ENCODE data around the gene HIC1. TPM values are rescaled to one million over a fixed set of nuclear protein-coding genes. Genes with fewer than 3 reads are reported as not detected.
A peak's percentile ranks its signal among the peaks of the same experiment; 100 is the strongest.

The HIC1 gene
- total and polyA plus RNA-seq, 2 experiments from 2014 or later, result 0.88 to 3.7 TPM

- peaks cover 22% of the 10 kb centered on the region for H3K4me1 ChIP-seq (ENCODE audit: low read depth)
Measured at GRCh38 chr17:2063261-2064146, 8.6 kb downstream of the HIC1 start.

GRCh38 chr17:2064147-2064489, 9.2 kb downstream of the HIC1 start:
- Histone ChIP-seq H3K27me3 (peaks cover 29% of the 10 kb centered on the region), H3K36me3 (peaks cover 6% of the 10 kb centered on the region), H3K27ac (peak overlapping the region; percentile 30), H3K4me3 (no peak overlapping the region), H3K4me1 (ENCODE audit: low read depth) (peaks cover 22% of the 10 kb centered on the region), H3K9me3 (ENCODE audit: low read depth) (no peaks in the 10 kb centered on the region)
- TF ChIP-seq, protein P1, sequence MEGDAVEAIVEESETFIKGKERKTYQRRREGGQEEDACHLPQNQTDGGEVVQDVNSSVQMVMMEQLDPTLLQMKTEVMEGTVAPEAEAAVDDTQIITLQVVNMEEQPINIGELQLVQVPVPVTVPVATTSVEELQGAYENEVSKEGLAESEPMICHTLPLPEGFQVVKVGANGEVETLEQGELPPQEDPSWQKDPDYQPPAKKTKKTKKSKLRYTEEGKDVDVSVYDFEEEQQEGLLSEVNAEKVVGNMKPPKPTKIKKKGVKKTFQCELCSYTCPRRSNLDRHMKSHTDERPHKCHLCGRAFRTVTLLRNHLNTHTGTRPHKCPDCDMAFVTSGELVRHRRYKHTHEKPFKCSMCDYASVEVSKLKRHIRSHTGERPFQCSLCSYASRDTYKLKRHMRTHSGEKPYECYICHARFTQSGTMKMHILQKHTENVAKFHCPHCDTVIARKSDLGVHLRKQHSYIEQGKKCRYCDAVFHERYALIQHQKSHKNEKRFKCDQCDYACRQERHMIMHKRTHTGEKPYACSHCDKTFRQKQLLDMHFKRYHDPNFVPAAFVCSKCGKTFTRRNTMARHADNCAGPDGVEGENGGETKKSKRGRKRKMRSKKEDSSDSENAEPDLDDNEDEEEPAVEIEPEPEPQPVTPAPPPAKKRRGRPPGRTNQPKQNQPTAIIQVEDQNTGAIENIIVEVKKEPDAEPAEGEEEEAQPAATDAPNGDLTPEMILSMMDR (IDR thresholded peaks at IDR 0.05; ENCODE audit: low read depth, low read length), result no peak
- no peak for DNase-seq (ENCODE audit: low read depth in 1 of 2, low spot score in 1 of 2)

More at GRCh38 chr17:2063261-2064146, 8.6 kb downstream of the HIC1 start:
- peak in 1 of 2 donors; percentile 86 for DNase-seq (ENCODE audit: low read depth in 1 of 2, low spot score in 1 of 2)
- Histone ChIP-seq H3K9me3 (ENCODE audit: low read depth) (no peaks in the 10 kb centered on the region), H3K27me3 (peaks cover 35% of the 10 kb centered on the region), H3K4me3 (no peak overlapping the region), H3K27ac (peak overlapping the region; percentile 30), H3K36me3 (peaks cover 6% of the 10 kb centered on the region)
- TF ChIP-seq, protein P1 (IDR thresholded peaks at IDR 0.05; ENCODE audit: low read depth, low read length), result no peak

DNA sequence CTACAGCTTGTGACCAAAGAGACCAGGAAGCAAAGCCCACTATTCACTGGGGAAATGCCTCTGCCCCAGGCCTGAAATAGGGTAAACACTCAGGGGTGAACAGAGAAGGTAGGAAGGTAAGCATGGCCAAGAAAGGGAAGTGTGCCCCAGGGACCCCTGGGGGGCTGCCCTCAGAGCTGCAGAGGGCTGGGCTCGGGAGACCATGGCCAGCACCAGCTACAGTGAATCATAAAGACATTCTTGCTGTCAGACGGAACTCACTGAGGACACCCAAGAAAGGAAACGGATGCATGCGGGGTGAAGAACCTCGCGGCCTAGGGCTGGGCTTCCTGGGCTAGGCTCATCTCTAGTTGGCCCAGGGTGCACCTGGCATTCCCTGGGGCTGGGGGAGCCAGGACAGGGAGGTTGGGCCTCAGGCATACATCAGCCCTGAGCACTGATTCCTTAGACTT, 9.6 kb downstream of the HIC1 start:
- Histone ChIP-seq H3K27me3 (peaks cover 25% of the 10 kb centered on the region), H3K4me3 (no peak overlapping the region), H3K36me3 (peaks cover 6% of the 10 kb centered on the region), H3K27ac (peak overlapping the region; percentile 30), H3K4me1 (ENCODE audit: low read depth) (peaks cover 22% of the 10 kb centered on the region), H3K9me3 (ENCODE audit: low read depth) (no peaks in the 10 kb centered on the region)
- DNase-seq (ENCODE audit: low read depth in 1 of 2, low spot score in 1 of 2), result peak in 1 of 2 donors; percentile 56
- TF ChIP-seq, protein P1 (IDR thresholded peaks at IDR 0.05; ENCODE audit: low read depth, low read length), result no peak

DNA sequence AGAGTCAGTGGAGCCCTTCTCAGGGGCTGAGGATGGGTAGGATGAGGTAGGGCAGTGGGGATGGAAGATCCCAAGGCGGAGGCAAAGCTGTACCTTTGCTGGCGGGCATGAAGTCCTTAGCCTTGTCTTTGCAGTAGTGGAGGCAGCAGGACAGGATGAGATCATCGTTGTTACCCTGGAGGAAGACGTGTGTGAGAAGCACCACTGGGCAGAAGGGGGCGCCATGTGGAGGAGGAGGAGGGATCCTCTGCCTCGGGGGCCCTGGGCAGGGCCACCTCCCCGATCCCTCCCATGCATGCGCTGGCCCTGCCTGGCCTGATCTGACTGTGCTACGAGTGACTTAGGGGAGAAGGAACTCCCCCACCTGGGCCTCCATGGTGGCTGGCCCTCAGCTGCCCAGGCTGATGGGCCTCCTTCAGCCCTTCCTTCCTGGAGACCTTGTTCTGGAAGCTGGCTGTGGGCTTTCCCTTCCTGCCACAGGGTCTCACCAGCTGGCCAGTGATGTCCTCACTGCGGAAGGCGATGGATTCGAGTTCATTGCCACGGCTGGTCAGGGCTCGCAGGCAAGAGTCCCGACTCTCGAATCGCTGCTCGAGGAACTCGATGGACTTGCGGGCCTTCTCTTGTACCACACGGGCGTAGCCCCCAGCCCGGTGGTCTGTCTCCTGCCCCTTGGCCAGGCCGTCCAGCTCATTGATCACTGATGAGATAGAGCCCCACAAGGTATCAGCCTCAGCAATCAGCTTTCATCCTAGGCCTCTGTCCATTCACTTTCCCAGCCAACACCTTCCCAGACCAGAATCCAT, 10.3 kb downstream of the HIC1 start:
- Histone ChIP-seq H3K27me3 (peaks cover 18% of the 10 kb centered on the region), H3K36me3 (peaks cover 6% of the 10 kb centered on the region), H3K4me1 (ENCODE audit: low read depth) (peaks cover 22% of the 10 kb centered on the region), H3K4me3 (no peak overlapping the region), H3K27ac (no peak overlapping the region), H3K9me3 (ENCODE audit: low read depth) (no peaks in the 10 kb centered on the region)
- TF ChIP-seq, protein P1 (IDR thresholded peaks at IDR 0.05; ENCODE audit: low read depth, low read length), result peak; percentile 58
- peak in 1 of 2 donors; percentile 84 for DNase-seq (ENCODE audit: low read depth in 1 of 2, low spot score in 1 of 2)

DNA sequence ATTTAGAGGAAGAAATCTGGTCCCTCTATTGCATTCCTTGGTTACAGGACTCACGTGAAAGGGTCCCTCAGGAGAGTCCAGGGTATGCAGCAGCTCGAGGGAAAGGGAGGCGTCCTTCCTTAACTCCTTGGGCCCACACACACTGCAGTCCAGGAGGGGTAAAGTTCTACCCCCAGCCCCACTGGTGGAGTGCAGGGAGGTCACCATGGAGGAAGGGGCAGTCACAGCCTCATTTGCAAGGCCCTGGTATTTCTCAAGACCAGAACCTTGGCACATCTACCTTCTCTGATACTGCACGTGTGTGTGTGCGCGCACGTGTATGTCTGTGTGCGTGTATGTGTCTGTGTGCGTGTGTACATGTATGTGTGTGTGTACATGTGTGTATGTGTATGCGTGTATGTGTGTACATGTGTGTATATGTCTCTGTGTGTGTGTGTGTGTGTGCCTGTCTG, 11.1 kb downstream of the HIC1 start:
- DNase-seq (ENCODE audit: low read depth in 1 of 2, low spot score in 1 of 2), result no peak
- Histone ChIP-seq H3K9me3 (ENCODE audit: low read depth) (no peaks in the 10 kb centered on the region), H3K4me3 (no peak overlapping the region), H3K27me3 (peaks cover 10% of the 10 kb centered on the region), H3K27ac (no peak overlapping the region), H3K4me1 (ENCODE audit: low read depth) (peaks cover 22% of the 10 kb centered on the region), H3K36me3 (peaks cover 6% of the 10 kb centered on the region)
- TF ChIP-seq, protein P1 (IDR thresholded peaks at IDR 0.05; ENCODE audit: low read depth, low read length), result no peak
